ENCODE results near the gene PAX4. TPM values are rescaled to one million over a fixed set of nuclear protein-coding genes. Genes with fewer than 3 reads are reported as not detected.

PAX4 gene
- total RNA-seq, 1 experiment from 2014 or later, result 0.07 TPM

GRCh38 chr7:127609297-127609696, 8.6 kb downstream of the PAX4 start:
- peaks cover 2% of the 10 kb centered on the region; the same call in 1 of the 2 replicates for H3K27me3 ChIP-seq (ENCODE audit: control insufficient read depth, insufficient read depth, low read length)
- H3K4me3 ChIP-seq (ENCODE audit: insufficient read depth, low read depth, low read length), result no peak overlapping the region
- DNase-seq, result peak; percentile 9
- no peaks in the 10 kb centered on the region for H3K36me3 ChIP-seq (replicated peaks; ENCODE audit: control insufficient read depth, insufficient read depth, low read length)

- Histone ChIP-seq H3K36me3 (replicated peaks; ENCODE audit: control insufficient read depth, insufficient read depth, low read length) (no peaks in the 10 kb centered on the region), H3K4me3 (ENCODE audit: insufficient read depth, low read depth, low read length) (no peak overlapping the region), H3K27me3 (ENCODE audit: control insufficient read depth, insufficient read depth, low read length) (peaks cover under 1% of the 10 kb centered on the region; the same call in 1 of the 2 replicates)
- no peak for DNase-seq
These were observed 9.5 kb downstream of the PAX4 start for GRCh38 chr7:127608446-127608845.

- no peak overlapping the region for H3K4me3 ChIP-seq (ENCODE audit: insufficient read depth, low read depth, low read length)
- H3K27me3 ChIP-seq (ENCODE audit: control insufficient read depth, insufficient read depth, low read length), result no peaks in the 10 kb centered on the region
- peak; percentile 36 for DNase-seq
- no peaks in the 10 kb centered on the region for H3K36me3 ChIP-seq (replicated peaks; ENCODE audit: control insufficient read depth, insufficient read depth, low read length)
These were observed 17.1 kb downstream of the PAX4 start for GRCh38 chr7:127600885-127601284.

GRCh38 chr7:127598318-127598717, 19.6 kb downstream of the PAX4 start:
- no peak overlapping the region for H3K4me3 ChIP-seq (ENCODE audit: insufficient read depth, low read depth, low read length)
- peak; percentile 89 for DNase-seq
- no peaks in the 10 kb centered on the region for H3K36me3 ChIP-seq (replicated peaks; ENCODE audit: control insufficient read depth, insufficient read depth, low read length)

GRCh38 chr7:127595737-127596136, 22.2 kb downstream of the PAX4 start:
- H3K36me3 ChIP-seq (replicated peaks; ENCODE audit: control insufficient read depth, insufficient read depth, low read length), result peaks cover 9% of the 10 kb centered on the region
- DNase-seq, result no peak
- H3K27me3 ChIP-seq (ENCODE audit: control insufficient read depth, insufficient read depth, low read length), result no peaks in the 10 kb centered on the region
- no peak overlapping the region for H3K4me3 ChIP-seq (ENCODE audit: insufficient read depth, low read depth, low read length)

More at GRCh38 chr7:127598318-127598717, 19.6 kb downstream of the PAX4 start:
- no peaks in the 10 kb centered on the region for H3K27me3 ChIP-seq (ENCODE audit: control insufficient read depth, insufficient read depth, low read length)

- peak; percentile 10 for DNase-seq
- no peaks in the 10 kb centered on the region for H3K27me3 ChIP-seq (ENCODE audit: control insufficient read depth, insufficient read depth, low read length)
- H3K4me3 ChIP-seq (ENCODE audit: insufficient read depth, low read depth, low read length), result no peak overlapping the region
- H3K36me3 ChIP-seq (replicated peaks; ENCODE audit: control insufficient read depth, insufficient read depth, low read length), result peaks cover 16% of the 10 kb centered on the region
These were observed 23.5 kb downstream of the PAX4 start for GRCh38 chr7:127594490-127594889.

GRCh38 chr7:127592550-127592949, 25.4 kb downstream of the PAX4 start:
- H3K36me3 ChIP-seq (replicated peaks; ENCODE audit: control insufficient read depth, insufficient read depth, low read length), result peaks cover 16% of the 10 kb centered on the region
- no peak overlapping the region for H3K4me3 ChIP-seq (ENCODE audit: insufficient read depth, low read depth, low read length)
- DNase-seq, result no peak
- H3K27me3 ChIP-seq (ENCODE audit: control insufficient read depth, insufficient read depth, low read length), result peaks cover 3% of the 10 kb centered on the region

- no peak for DNase-seq
- H3K27me3 ChIP-seq (ENCODE audit: control insufficient read depth, insufficient read depth, low read length), result peaks cover 13% of the 10 kb centered on the region
- H3K4me3 ChIP-seq (ENCODE audit: insufficient read depth, low read depth, low read length), result no peak overlapping the region
- H3K36me3 ChIP-seq (replicated peaks; ENCODE audit: control insufficient read depth, insufficient read depth, low read length), result peaks cover 16% of the 10 kb centered on the region
These were observed 26.4 kb downstream of the PAX4 start for GRCh38 chr7:127591591-127591990.

- Histone ChIP-seq H3K4me3 (ENCODE audit: insufficient read depth, low read depth, low read length) (no peak overlapping the region), H3K27me3 (ENCODE audit: control insufficient read depth, insufficient read depth, low read length) (peaks cover 16% of the 10 kb centered on the region), H3K36me3 (replicated peaks; ENCODE audit: control insufficient read depth, insufficient read depth, low read length) (peaks cover 16% of the 10 kb centered on the region)
- no peak for DNase-seq
These were observed 26.8 kb downstream of the PAX4 start for GRCh38 chr7:127591189-127591588.

- Histone ChIP-seq H3K4me3 (ENCODE audit: insufficient read depth, low read depth, low read length) (no peak overlapping the region), H3K27me3 (ENCODE audit: control insufficient read depth, insufficient read depth, low read length) (peaks cover 22% of the 10 kb centered on the region), H3K36me3 (replicated peaks; ENCODE audit: control insufficient read depth, insufficient read depth, low read length) (peaks cover 16% of the 10 kb centered on the region)
- no peak for DNase-seq
These were observed 28.0 kb downstream of the PAX4 start for GRCh38 chr7:127589896-127590295.

GRCh38 chr7:127588697-127589482, 29.1 kb downstream of the PAX4 start:
- H3K36me3 ChIP-seq (replicated peaks; ENCODE audit: control insufficient read depth, insufficient read depth, low read length), result peaks cover 16% of the 10 kb centered on the region
- peak overlapping the region; percentile 88 for H3K4me3 ChIP-seq (ENCODE audit: insufficient read depth, low read depth, low read length)
- H3K27me3 ChIP-seq (ENCODE audit: control insufficient read depth, insufficient read depth, low read length), result peaks cover 22% of the 10 kb centered on the region
- DNase-seq, result peak; percentile 94

- DNase-seq, result peak; percentile 99
- peaks cover 22% of the 10 kb centered on the region for H3K27me3 ChIP-seq (ENCODE audit: control insufficient read depth, insufficient read depth, low read length)
- H3K4me3 ChIP-seq (ENCODE audit: insufficient read depth, low read depth, low read length), result peak within 1 kb of the TSS; percentile 88
- peaks cover 16% of the 10 kb centered on the region for H3K36me3 ChIP-seq (replicated peaks; ENCODE audit: control insufficient read depth, insufficient read depth, low read length)
These were observed 29.8 kb downstream of the PAX4 start, which contains the start of gene ARF5 for GRCh38 chr7:127588019-127588696. Gene ARF5, plus strand, starts transcription at chr7:127588411. Its CDS starts 88 bp downstream, at chr7:127588499.

- H3K4me3 ChIP-seq (ENCODE audit: insufficient read depth, low read depth, low read length), result peak overlapping the region; percentile 63
- peaks cover 22% of the 10 kb centered on the region for H3K27me3 ChIP-seq (ENCODE audit: control insufficient read depth, insufficient read depth, low read length)
- DNase-seq, result no peak
- H3K36me3 ChIP-seq (replicated peaks; ENCODE audit: control insufficient read depth, insufficient read depth, low read length), result peaks cover 18% of the 10 kb centered on the region
These were observed 30.3 kb downstream of the PAX4 start for GRCh38 chr7:127587663-127588018.

GRCh38 chr7:127586346-127586745, 31.6 kb downstream of the PAX4 start:
- no peak for DNase-seq
- H3K27me3 ChIP-seq (ENCODE audit: control insufficient read depth, insufficient read depth, low read length), result peaks cover 22% of the 10 kb centered on the region
- H3K4me3 ChIP-seq (ENCODE audit: insufficient read depth, low read depth, low read length), result no peak overlapping the region
- peaks cover 17% of the 10 kb centered on the region for H3K36me3 ChIP-seq (replicated peaks; ENCODE audit: control insufficient read depth, insufficient read depth, low read length)
